AG20443 (cell line): Measurements from ENCODE around the gene MYNN.

Experiments
- DNase-seq: peaks from one replicate; pipeline ENCODE4 v3.0.0; 2012; ENCODE audit warnings: low spot score, mixed read lengths

MYNN gene

DNA sequence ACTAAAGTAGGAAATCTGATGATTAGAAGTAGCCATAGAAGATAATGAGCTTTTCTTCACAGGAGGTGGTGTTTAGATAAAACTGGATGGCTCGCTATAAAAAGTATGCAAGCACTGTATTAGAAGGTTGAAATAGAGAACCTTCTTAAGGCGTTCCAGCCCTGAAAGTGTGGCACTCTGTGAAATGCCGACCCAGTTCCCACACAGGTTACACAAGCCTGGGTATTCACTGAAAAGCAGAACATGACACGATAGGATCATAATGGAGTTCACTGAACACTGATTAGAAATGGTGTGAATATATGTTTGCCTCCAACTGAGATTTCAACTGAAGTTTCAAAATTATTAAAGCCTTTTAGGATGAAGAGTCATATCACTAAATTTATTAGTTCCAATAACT, 54.5 kb downstream of the MYNN start:
- DNase-seq = no peak

DNA sequence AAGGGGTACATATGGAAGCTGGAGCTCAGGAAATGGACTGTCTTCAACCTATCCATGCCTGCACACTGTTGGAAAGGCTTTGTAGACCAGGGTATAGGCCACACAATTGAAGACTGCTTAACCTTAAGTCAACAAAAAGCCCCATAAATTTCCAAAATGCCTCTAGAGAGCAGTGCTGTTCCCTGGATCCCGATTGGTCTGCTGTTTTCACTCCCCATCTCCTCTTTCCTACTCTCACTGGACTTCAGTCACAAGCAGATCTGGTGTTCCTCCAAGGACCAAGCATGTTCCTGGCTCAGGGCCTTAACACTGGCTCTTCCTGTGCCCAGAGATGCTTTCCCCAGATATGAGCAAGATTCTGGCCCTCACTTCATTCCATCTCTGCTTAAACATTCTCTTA, 62.3 kb downstream of the MYNN start:
- DNase-seq = no peak

DNA sequence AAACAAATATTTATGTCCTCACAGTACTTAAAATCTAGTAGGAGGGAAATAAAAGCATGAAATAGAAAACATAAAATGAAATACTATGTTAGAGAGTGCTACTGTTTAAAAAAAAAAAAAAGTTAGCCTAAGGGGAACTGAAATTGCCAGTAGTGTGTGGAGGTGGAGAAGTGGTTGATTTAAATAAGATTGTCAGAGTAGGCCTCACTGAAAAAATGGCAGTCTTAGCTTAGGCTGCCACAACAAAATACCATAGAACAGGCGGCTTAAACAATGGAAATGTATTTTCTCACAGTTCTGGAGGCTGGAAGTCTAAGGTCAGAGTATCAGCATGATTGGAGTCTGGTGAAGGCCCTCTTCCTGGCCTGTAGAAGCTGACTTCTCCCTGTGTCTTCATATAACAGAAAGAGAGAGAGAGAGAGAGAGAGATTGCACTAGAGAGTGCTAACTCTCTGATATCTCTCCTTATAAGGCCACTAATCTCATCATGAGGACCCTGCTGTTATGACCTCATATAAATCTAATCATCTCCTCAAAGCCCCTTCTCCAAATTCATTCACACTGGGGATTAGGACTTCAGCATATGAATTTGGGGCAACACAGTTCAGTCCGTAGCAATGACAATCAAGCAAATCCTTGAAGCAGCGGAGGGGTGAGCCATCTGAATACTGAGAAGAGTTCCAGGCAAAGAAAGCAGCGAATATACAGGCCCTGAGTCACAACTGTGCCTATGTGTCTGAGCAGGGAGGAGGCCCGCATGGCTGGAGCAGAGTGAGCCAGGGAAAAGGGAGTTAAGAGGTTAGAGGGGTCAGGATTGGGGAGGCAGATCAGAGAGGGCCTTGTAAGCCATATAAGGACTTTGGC, 63.1 kb downstream of the MYNN start:
- peak; percentile 56 for DNase-seq

DNA sequence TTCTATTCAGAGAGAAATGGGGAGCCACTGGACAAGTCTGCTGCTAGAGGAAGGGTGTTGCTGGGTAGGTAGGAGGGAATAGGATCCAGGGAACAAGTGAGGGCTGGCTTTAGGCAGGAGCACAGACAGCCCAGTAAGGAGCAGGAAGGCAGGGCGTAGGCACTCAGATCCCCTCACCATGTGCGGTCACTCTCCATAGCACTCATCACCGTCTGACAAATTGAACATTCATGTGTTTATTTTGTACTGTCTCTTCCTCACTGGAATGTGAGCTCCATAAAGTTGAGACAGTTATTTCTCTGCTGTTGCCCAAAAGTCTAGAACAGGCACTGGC, 63.7 kb downstream of the MYNN start:
- peak; percentile 58 for DNase-seq

DNA sequence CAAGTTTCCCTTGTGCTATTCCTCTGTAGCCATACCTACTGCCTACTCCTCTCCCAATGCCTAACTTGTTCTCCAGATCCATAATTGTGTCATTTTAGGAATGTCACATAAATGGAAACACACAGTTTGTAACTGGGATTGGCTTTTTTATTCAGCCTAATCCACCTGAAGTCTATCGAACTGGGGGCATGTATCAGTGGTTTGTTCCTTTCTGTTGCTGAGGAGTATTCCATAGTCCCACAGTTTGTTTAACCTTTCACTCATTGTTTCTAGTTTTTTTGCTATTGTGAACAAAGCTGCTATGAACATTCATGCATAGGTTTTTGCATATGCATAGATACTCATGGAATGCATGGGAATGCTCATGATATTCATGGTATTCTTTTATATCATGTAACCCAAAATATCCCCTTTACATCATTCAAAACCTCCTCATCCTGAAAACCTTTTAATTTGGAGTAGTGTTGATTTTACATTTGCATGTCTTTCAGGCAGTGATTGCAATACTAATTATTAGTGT, 65.4 kb downstream of the MYNN start:
- no peak for DNase-seq
